DOHH2 (cell line): ENCODE measurements around the gene OR8B12.

Source experiments
- H3F3A ChIP-seq: fragments of 200-600 bp; sonication (generic), shearing (Covaris generic); 2 replicates; pipeline ENCODE4 v1.6.0; 2016; ENCODE audit warnings: antibody characterized with exemption, mild to moderate bottlenecking; ENCODE audit not compliant: control insufficient read depth, insufficient read depth
- H3K27ac ChIP-seq: fragments of 200-600 bp; sonication (generic); 2 replicates; pipeline ENCODE4 v1.5.1; 2014; ENCODE audit warnings: low read depth, mild to moderate bottlenecking, low read length, moderate library complexity
- H3K27me3 ChIP-seq: fragments of 200-600 bp; sonication (generic); 2 replicates; pipeline ENCODE4 v1.6.1; 2014; ENCODE audit warnings: mild to moderate bottlenecking, low read length, mixed read lengths; ENCODE audit not compliant: control insufficient read depth
- H3K36me3 ChIP-seq: fragments of 200-600 bp; sonication (generic); 2 replicates; pipeline ENCODE4 v1.6.1; 2014; ENCODE audit warnings: mild to moderate bottlenecking, low read length, moderate library complexity, mixed read lengths; ENCODE audit not compliant: control insufficient read depth
- H3K4me1 ChIP-seq: fragments of 200-600 bp; sonication (generic); 2 replicates; pipeline ENCODE4 v1.6.1; 2014; ENCODE audit warnings: mild to moderate bottlenecking, low read length, mixed read lengths; ENCODE audit not compliant: control insufficient read depth
- H3K4me2 ChIP-seq: fragments of 200-600 bp; sonication (generic); 2 replicates; pipeline ENCODE4 v1.6.0; 2014; ENCODE audit warnings: mild to moderate bottlenecking, low read length, moderate library complexity
- H3K4me3 ChIP-seq: fragments of 200-600 bp; sonication (generic); 2 replicates; pipeline ENCODE4 v1.5.1; 2014; ENCODE audit warnings: mild to moderate bottlenecking, low read length, mixed read lengths
- H3K79me2 ChIP-seq: fragments of 200-600 bp; sonication (generic); 2 replicates; pipeline ENCODE4 v1.6.1; 2014; ENCODE audit warnings: mild to moderate bottlenecking, low read length, mixed read lengths; ENCODE audit not compliant: control insufficient read depth
- H3K9me2 ChIP-seq: fragments of 200-600 bp; sonication (generic); replicated peaks from 2 replicates; pipeline ENCODE4 v1.6.1; 2014; ENCODE audit warnings: mild to moderate bottlenecking, low read length, mixed read lengths; ENCODE audit not compliant: control insufficient read depth
- H3K9me3 ChIP-seq: fragments of 200-600 bp; sonication (generic); 2 replicates; pipeline ENCODE4 v1.6.1; 2014; ENCODE audit warnings: antibody characterized with exemption, low read length, mixed read lengths; ENCODE audit not compliant: control insufficient read depth, insufficient read depth
- H4K20me1 ChIP-seq: fragments of 200-600 bp; sonication (generic); 2 replicates; pipeline ENCODE4 v1.6.0; 2014; ENCODE audit warnings: low read depth, mild to moderate bottlenecking, antibody characterized with exemption, low read length, moderate library complexity; ENCODE audit not compliant: control insufficient read depth, insufficient read depth
- CTCF ChIP-seq: fragments of 200-600 bp; sonication (generic); IDR thresholded peaks from one replicate; pipeline ENCODE4 v1.5.1; 2014; ENCODE audit warnings: antibody characterized with exemption, mild to moderate bottlenecking, low read depth, low read length; ENCODE audit not compliant: poor library complexity, severe bottlenecking
- EZH2phosphoT487 ChIP-seq: fragments of 200-600 bp; sonication (generic); IDR thresholded peaks from 2 replicates; pipeline ENCODE4 v1.6.1; 2017; ENCODE audit warnings: borderline replicate concordance, mild to moderate bottlenecking, antibody characterized with exemption, low read length, moderate library complexity, mixed read lengths

OR8B12 gene

GRCh38 chr11:124586238-124586860, 42.9 kb upstream of the OR8B12 start:
- no peak overlapping the region for H3K4me2 ChIP-seq
- H3K27ac ChIP-seq = no peak overlapping the region
- H4K20me1 ChIP-seq = no peaks in the 10 kb centered on the region
- H3K9me2 ChIP-seq = no peaks in the 10 kb centered on the region
- no peaks in the 10 kb centered on the region for H3F3A ChIP-seq
- H3K79me2 ChIP-seq = no peaks in the 10 kb centered on the region
- no peaks in the 10 kb centered on the region for H3K36me3 ChIP-seq
- H3K9me3 ChIP-seq = no peaks in the 10 kb centered on the region
- no peak overlapping the region for H3K4me3 ChIP-seq
- TF ChIP-seq EZH2phosphoT487 (no peak), CTCF (peak; percentile 77)
- H3K4me1 ChIP-seq = no peaks in the 10 kb centered on the region
- no peaks in the 10 kb centered on the region; the same call in none of the 2 replicates for H3K27me3 ChIP-seq

- no peaks in the 10 kb centered on the region for H3K9me2 ChIP-seq
- H3K9me3 ChIP-seq = no peaks in the 10 kb centered on the region
- no peak overlapping the region for H3K27ac ChIP-seq
- H3K4me3 ChIP-seq = no peak overlapping the region
- TF ChIP-seq EZH2phosphoT487 = no peak
- no peak for TF ChIP-seq CTCF
- no peak overlapping the region for H3K4me2 ChIP-seq
- H3K27me3 ChIP-seq = no peaks in the 10 kb centered on the region; the same call in none of the 2 replicates
- H3K79me2 ChIP-seq = no peaks in the 10 kb centered on the region
- H4K20me1 ChIP-seq = no peaks in the 10 kb centered on the region
- H3F3A ChIP-seq = no peaks in the 10 kb centered on the region
- no peaks in the 10 kb centered on the region for H3K4me1 ChIP-seq
- no peaks in the 10 kb centered on the region for H3K36me3 ChIP-seq
These were observed 41.4 kb upstream of the OR8B12 start for GRCh38 chr11:124584681-124585372.

GRCh38 chr11:124583781-124584180, 40.3 kb upstream of the OR8B12 start:
- Histone ChIP-seq H3K4me3 (no peak overlapping the region), H3K4me1 (no peaks in the 10 kb centered on the region), H3K36me3 (no peaks in the 10 kb centered on the region), H4K20me1 (no peaks in the 10 kb centered on the region), H3K9me2 (no peaks in the 10 kb centered on the region), H3K4me2 (no peak overlapping the region), H3F3A (no peaks in the 10 kb centered on the region), H3K9me3 (no peaks in the 10 kb centered on the region), H3K27me3 (no peaks in the 10 kb centered on the region; the same call in none of the 2 replicates), H3K27ac (no peak overlapping the region), H3K79me2 (no peaks in the 10 kb centered on the region)
- TF ChIP-seq CTCF (no peak), EZH2phosphoT487 (no peak)
